ENCODE measurements around the gene LGI2. TPM values are rescaled to one million over a fixed set of nuclear protein-coding genes. Genes with fewer than 3 reads are reported as not detected.

The LGI2 gene
- total and polyA plus RNA-seq, 9 of the 15 experiments (the other 6 are each of a cell fraction or from before 2014, with no cell fraction given): 0.03 to 0.07 TPM; not detected in 7

- CTCF ChIA-PET (ENCODE audit: low intra/inter-chr PET ratio): no interaction called here
- H3K9ac ChIP-seq (ENCODE audit: insufficient read depth in 1 of 2, low read depth in 2 of 2, low read length in 2 of 2): no peak overlapping the region
- H3K27ac ChIP-seq (ENCODE audit: extremely low read depth, low read depth, low read length): no peak overlapping the region
- no peak overlapping the region for H2AFZ ChIP-seq (ENCODE audit: low read depth, low read length)
- DNase-seq (ENCODE audit: extremely low read depth in 1 of 4, low spot score in 3 of 4): no peak
- TF ChIP-seq SRSF7 (optimal IDR thresholded peaks at IDR 0.05; ENCODE audit: low read depth, low read length) (no peak), MYC (IDR thresholded peaks at IDR 0.05; ENCODE audit: low read depth, low read length) (no peak), MYC (CRISPR knock-in tag; IDR thresholded peaks at IDR 0.05; ENCODE audit: borderline replicate concordance, low read depth) (no peak), THAP12 (CRISPR knock-in tag; IDR thresholded peaks at IDR 0.05) (no peak), ZNF347 (CRISPR knock-in tag; IDR thresholded peaks at IDR 0.05; ENCODE audit: low read depth) (no peak), ARID3B (CRISPR knock-in tag; IDR thresholded peaks at IDR 0.05; ENCODE audit: borderline replicate concordance) (no peak)
- peaks cover 0 to 6% of the 10 kb centered on the region in 2 experiments; a peak in 1 of 5 replicates for H3K27me3 ChIP-seq (ENCODE audit: control insufficient read depth in 2 of 2, insufficient read depth in 2 of 2, low read length in 2 of 2)
- H3K4me1 ChIP-seq (replicated peaks in 1 of 2; ENCODE audit: control insufficient read depth in 2 of 2, insufficient read depth in 2 of 2, low read length in 2 of 2): no peaks in the 10 kb centered on the region
- no peaks in the 10 kb centered on the region for H3K79me2 ChIP-seq (ENCODE audit: control insufficient read depth, insufficient read depth, low read length)
- in situ Hi-C loops (cut with MboI) (no loop called here), intact Hi-C loops (cut with micrococcal nuclease) (no loop called here)
- H3K9me1 ChIP-seq (ENCODE audit: control insufficient read depth, insufficient read depth, low read length): no peaks in the 10 kb centered on the region
- ATAC-seq: no peak
- no peak overlapping the region for H3K4me3 ChIP-seq
- H4K20me1 ChIP-seq (replicated peaks; ENCODE audit: control insufficient read depth, insufficient read depth, low read length): no peaks in the 10 kb centered on the region
- POLR2A ChIA-PET: no interaction called here
- BruUV-seq (replicated peaks): no TSS peak
- peaks cover 6% of the 10 kb centered on the region; the same call in 1 of the 2 replicates for H3K9me3 ChIP-seq (replicated peaks; ENCODE audit: control insufficient read depth, insufficient read depth, low read depth, low read length)
- no peaks in the 10 kb centered on the region for H3K36me3 ChIP-seq (ENCODE audit: control insufficient read depth, insufficient read depth, low read length)
- 0% methylated on average over 2 of the region's 2 CpGs for WGBS (ENCODE audit: insufficient coverage, low coverage, missing lambda C conversion rate)
- H3K4me2 ChIP-seq (ENCODE audit: insufficient read depth, low read length): no peak overlapping the region
- no peak for FAIRE-seq
These were observed 67.5 kb downstream of the LGI2 start for GRCh38 chr4:24963277-24963676.
